ENCODE results near the gene GRK4.

- TF ChIP-seq CTCF (IDR thresholded peaks at IDR 0.05), result no peak
- TF ChIP-seq EZH2 (IDR thresholded peaks at IDR 0.05; ENCODE audit: borderline replicate concordance, insufficient read depth, low read depth, low read length, poor library complexity, severe bottlenecking), result no peak
Measured at GRCh38 chr4:3069661-3070199, 106.4 kb downstream of the GRK4 start.
